Eye (tissue), 1 donor: Measurements from ENCODE around the gene MKS1.

ENCODE experiments used
- DNase-seq: peaks from one replicate; pipeline ENCODE4 v3.0.0-alpha.2; 2015

MKS1 gene

GRCh38 chr17:58156839-58157803 is 61.9 kb downstream of the MKS1 start:
- peak; percentile 67 for DNase-seq
